OCI-LY7 (cell line): ENCODE measurements around the gene SORCS1.

Experiments used
- CTCF ChIP-seq: fragments of 200-600 bp; sonication (generic); conservative IDR thresholded peaks from 2 replicates; pipeline ENCODE4 v1.5.1; 2014; ENCODE audit warnings: mild to moderate bottlenecking, antibody characterized with exemption, low read length, moderate library complexity, mixed read lengths
- EZH2phosphoT487 ChIP-seq: fragments of 200-600 bp; sonication (generic); IDR thresholded peaks from 2 replicates; pipeline ENCODE4 v1.6.1; 2018; ENCODE audit warnings: low read depth, borderline replicate concordance, mild to moderate bottlenecking, mixed run types, antibody characterized with exemption, low read length, moderate library complexity, mixed read lengths

- TF ChIP-seq CTCF: no peak
- TF ChIP-seq EZH2phosphoT487: no peak
These were observed 222.4 kb downstream of the SORCS1 start for GRCh38 chr10:106942035-106942662.
